GM12873 (cell line): ENCODE data around the gene HMCES.

Experiments used
- CTCF ChIP-seq: IDR thresholded peaks from 2 replicates; pipeline ENCODE4 v1.5.1; 2012; ENCODE audit warnings: low read depth, mild to moderate bottlenecking, moderate library complexity, low read length, control low read depth; ENCODE audit not compliant: insufficient read depth; ENCODE audit errors: missing control alignments

HMCES gene

GRCh38 chr3:129278439-129278965 lies at the start of gene HMCES:
TSS of gene HMCES (plus strand) at chr3:129278870. CDS start at chr3:129279733, 863 bp downstream.
- TF ChIP-seq CTCF, result no peak

- TF ChIP-seq CTCF, result no peak
These were observed 49.6 kb upstream of the HMCES start for GRCh38 chr3:129228891-129229585.

- TF ChIP-seq CTCF, result no peak
These were observed 48.2 kb upstream of the HMCES start for GRCh38 chr3:129230311-129231019.

- no peak for TF ChIP-seq CTCF
These were observed 47.1 kb upstream of the HMCES start for GRCh38 chr3:129231331-129232119.

- no peak for TF ChIP-seq CTCF
These were observed 45.1 kb upstream of the HMCES start for GRCh38 chr3:129233538-129233937.

GRCh38 chr3:129234441-129234840 lies 44.2 kb upstream of the HMCES start:
- TF ChIP-seq CTCF, result no peak

GRCh38 chr3:129235344-129235917 lies 43.2 kb upstream of the HMCES start:
- TF ChIP-seq CTCF, result no peak
